Measurements from ENCODE around the gene NUDT1. TPM values are rescaled to one million over a fixed set of nuclear protein-coding genes. Genes with fewer than 3 reads are reported as not detected.

NUDT1 gene
- total RNA-seq, 1 experiment from 2014 or later, result 47.4 TPM

- Histone ChIP-seq H4K20me1 (ENCODE audit: insufficient read depth) (no peaks in the 10 kb centered on the region), H3K27ac (ENCODE audit: low read depth, low read length) (no peak overlapping the region), H3K79me2 (ENCODE audit: insufficient read depth, low read length) (peaks cover 67% of the 10 kb centered on the region), H3K4me3 (replicated peaks in 1 of 2; ENCODE audit: low read depth in 1 of 2, low read length in 2 of 2) (no peak overlapping the region), H3K27me3 (ENCODE audit: insufficient read depth, low read length) (no peaks in the 10 kb centered on the region), H3K9me3 (ENCODE audit: control insufficient read depth in 1 of 2, insufficient read depth in 1 of 2, low read depth in 1 of 2, low read length in 2 of 2) (no peaks in the 10 kb centered on the region), H3K9ac (ENCODE audit: low read length) (no peak overlapping the region), H3K4me2 (ENCODE audit: low read length) (no peak overlapping the region), H2AFZ (ENCODE audit: low read depth, low read length, poor library complexity, severe bottlenecking) (no peak overlapping the region), H3K36me3 (ENCODE audit: control insufficient read depth in 1 of 2, insufficient read depth in 2 of 2, low read length in 2 of 2) (peaks cover 22 to 45% of the 10 kb centered on the region in 2 experiments), H3K4me1 (ENCODE audit: control insufficient read depth in 1 of 2, insufficient read depth in 2 of 2, low read length in 2 of 2) (peaks cover 4 to 12% of the 10 kb centered on the region in 2 experiments; a peak in 3 of 4 replicates), H3K9me2 (ENCODE audit: insufficient read depth) (no peaks in the 10 kb centered on the region)
- DNase-seq (ENCODE audit: low read depth, low spot score) (no peak), ATAC-seq (no peak)
- CTCF ChIA-PET, result no interaction called here
- TF ChIP-seq POLR2AphosphoS5 (IDR thresholded peaks at IDR 0.05; ENCODE audit: low read depth, low read length) (no peak), EZH2phosphoT487 (IDR thresholded peaks at IDR 0.05; ENCODE audit: borderline replicate concordance) (no peak), REST (IDR thresholded peaks at IDR 0.05; ENCODE audit: low read depth) (no peak), RAD21 (IDR thresholded peaks at IDR 0.05; ENCODE audit: low read depth) (no peak), JUND (IDR thresholded peaks at IDR 0.05) (no peak), SIN3A (IDR thresholded peaks at IDR 0.05; ENCODE audit: low read depth) (no peak), MAX (IDR thresholded peaks at IDR 0.05) (no peak), CBX3 (IDR thresholded peaks at IDR 0.05; ENCODE audit: low read depth) (no peak), EGR1 (IDR thresholded peaks at IDR 0.05; ENCODE audit: low read depth) (no peak), FOSL1 (IDR thresholded peaks at IDR 0.05; ENCODE audit: low read depth) (no peak)
- RAD21 ChIA-PET (ENCODE audit: low non-redundant PET in 1 of 2, low total read pairs in 2 of 2, uncharacterized antibody in 2 of 2, unreplicated experiment in 2 of 2), result no interaction called here
- intact Hi-C loops (cut with micrococcal nuclease), result no loop called here
- no TSS peak for BruUV-seq (replicated peaks)
- POLR2A ChIA-PET, result no interaction called here
Observed at GRCh38 chr7:2237109-2237602, 4.9 kb upstream of the NUDT1 start.
